HG03025 (cell line): ENCODE measurements around the gene IPCEF1.
"Not testable (repeated sequence)": the region's sequence is repeated elsewhere in the genome, so short reads cannot be mapped to it uniquely, and the experiment has no call there.

Experiments used
- ATAC-seq: cut with Tn5 transposase; IDR thresholded peaks from one replicate; pipeline ENCODE4 v1.9.1; 2021; ENCODE audit warnings: mild to moderate bottlenecking, moderate library complexity; ENCODE audit not compliant: unreplicated experiment, low FRiP score

Gene IPCEF1

DNA sequence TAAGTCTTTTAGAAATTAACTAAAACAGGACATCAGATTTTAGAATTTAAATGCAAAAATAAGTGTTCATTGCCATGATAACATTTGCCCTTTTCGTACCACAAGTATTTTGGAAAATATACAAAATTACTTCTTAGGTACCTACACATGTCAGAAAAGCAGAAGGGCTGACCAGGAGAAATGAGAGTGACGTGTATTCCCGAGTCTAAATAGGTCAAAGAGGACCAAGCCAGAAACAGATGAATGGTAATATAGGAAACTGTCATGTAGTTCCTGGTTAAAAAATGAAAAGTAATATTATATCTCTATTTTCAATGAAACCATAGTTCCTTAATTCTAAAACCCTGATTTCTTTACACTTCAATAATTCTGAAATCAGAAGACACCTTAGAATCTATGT is 126.2 kb downstream of the IPCEF1 start:
- ATAC-seq = no peak

DNA sequence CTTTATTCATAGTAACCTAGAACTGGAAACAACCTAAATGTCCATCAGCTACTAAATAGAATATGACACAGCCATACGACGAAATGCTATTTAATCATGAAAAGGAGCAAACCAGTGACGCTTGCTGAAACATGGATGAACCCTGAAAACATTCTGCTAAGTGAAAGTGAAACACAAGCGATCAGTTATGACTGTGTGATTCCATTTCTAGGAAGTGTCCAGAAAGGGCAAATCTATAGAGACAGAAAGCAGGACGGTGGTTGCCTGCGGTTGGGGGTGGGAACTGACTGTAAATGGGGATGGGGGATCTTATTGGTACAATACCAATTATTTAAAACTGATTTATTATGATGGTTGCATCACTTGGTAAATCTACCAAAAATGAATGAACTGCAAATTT is 126.8 kb downstream of the IPCEF1 start:
- ATAC-seq = no peak

DNA sequence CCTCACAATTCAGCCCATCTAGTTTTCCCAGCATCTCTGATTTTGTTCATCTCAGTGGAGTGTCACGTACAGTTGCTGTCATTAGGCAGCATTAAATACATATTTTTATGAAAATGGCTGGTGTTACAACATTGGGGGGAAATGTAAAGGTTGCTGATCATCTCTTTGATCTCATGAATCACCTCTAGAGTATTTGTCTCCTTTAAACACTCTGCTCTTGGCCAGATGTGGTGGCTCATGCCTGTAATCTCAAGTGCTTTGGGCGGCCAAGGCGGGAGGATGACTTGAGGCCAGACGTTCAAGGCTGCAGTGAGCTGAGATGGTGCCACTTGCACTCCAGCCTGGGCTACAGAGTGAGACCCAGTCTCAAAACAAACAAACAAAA is 128.1 kb downstream of the IPCEF1 start:
- ATAC-seq = no peak

DNA sequence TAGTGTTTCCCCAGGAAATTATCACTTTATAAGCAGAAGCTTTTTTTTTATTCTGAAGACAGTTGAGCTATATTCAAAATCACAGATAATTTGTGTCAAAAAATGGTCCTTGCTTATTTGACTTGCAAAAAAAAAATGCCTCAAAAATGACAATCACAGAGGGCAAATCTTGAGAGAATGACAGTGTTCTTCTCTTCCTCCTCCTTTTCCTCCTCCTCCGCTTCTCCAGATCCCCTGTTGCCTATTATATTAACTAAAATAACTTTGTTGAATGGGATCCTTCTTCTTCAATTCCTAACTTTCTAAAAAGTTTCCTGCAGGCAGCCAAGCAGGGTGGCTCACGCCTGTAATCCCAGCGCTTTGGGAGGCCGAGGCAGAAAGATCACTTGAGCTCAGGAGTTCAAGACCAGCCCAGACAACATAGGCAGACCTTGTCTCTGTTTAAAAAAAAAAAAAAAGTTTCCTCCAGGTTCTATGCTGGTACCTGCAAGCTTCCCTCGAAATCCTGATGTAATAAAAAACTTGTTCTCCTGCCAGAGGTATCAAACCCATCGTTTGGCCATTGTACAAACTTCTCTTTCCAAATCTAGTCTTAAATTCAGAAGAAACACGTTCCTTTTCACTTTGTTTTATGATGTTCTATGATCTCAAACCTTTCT is 128.6 kb downstream of the IPCEF1 start:
- no peak for ATAC-seq

DNA sequence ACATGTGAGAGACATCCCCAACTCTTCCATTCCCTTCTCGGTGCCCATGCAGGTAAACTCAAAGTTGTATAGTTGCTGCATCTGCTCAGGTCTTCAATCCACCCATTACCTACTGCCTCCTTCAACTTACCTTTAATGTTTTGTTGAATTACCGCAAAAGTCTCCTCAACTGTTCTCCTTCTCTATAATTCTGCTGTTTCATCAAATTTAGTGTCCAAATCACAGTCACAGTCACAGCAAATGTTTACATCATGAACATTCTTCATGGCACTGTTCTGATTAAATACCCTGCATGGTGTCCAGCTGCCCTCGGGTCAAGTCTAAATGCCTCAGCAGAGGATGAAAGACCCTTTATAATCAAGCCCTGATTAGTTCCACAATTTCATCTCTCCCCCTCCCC is 130.1 kb downstream of the IPCEF1 start:
- no peak for ATAC-seq

DNA sequence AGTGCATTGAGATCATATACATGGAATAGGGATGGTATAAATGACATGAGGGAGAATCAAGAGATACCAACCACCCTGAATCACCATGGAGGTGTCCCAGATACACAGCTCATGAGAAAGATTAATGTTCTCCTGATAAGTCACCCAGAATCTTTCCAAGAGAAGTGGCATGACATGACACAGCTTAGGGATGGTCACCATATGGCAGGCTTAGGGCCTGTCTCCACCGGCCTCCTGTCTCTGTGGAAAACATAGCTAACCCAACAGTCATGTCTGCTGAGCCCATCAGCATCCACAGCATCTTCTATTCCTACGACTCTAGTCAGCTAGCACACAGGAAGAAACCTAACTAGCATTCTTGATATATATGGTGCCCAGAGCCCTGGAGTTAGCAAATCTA is 133.3 kb downstream of the IPCEF1 start:
- no peak for ATAC-seq

DNA sequence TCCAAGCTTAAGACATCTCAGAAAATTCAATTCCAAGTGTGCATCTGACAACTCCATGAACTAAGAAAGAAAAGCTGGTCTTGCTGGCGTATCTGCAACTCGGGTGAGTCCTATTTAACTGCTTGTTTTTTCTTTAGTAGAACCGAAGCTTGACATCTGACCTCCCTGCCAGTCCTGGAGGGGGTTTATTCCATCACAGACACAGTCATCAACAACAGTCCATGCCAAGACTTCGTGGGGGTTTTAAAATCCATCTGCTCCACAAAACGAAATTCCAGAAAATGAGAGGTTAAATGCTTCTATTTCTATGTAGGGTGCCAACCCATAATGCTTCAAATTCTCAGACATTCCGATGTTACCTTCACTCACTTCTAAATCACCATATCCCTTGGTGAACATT is 133.9 kb downstream of the IPCEF1 start:
- no peak for ATAC-seq

DNA sequence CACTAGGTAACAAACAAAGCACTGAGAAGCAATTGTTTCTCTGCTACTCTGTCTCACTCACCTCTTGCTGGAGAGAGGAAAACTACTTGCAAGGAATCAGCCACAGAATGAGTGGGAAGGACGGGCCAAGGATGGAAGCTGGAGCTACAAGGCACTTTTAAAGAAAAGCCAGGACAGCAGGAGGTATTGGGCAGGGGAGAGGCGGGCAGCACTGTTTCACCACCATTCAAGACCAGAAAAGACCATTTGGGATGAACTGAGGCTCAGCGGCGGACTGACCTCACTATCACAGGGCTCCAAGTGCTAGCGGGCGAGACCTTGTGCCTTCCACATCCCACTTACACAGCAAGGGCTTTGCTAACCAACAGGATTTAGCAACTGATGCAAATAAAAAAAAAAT is 137.4 kb downstream of the IPCEF1 start:
- no peak for ATAC-seq

DNA sequence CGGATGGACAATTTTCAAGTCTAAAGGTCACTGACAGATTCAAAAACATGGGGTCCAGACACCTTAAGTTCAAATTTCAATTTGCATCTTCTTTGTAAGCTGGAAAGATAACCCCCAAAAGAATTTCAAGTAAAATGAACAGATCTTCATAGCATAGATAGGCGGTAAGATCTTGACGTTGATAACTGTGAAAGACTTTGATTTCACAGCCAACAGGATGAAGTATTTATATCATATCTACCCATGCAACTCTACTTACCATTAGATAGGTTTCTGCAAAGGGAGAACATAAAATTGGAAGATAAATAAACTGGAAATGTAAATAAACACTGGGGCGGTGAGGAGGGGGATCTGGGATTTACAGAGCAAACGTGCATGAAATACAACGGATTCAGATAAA is 137.8 kb downstream of the IPCEF1 start:
- no peak for ATAC-seq

DNA sequence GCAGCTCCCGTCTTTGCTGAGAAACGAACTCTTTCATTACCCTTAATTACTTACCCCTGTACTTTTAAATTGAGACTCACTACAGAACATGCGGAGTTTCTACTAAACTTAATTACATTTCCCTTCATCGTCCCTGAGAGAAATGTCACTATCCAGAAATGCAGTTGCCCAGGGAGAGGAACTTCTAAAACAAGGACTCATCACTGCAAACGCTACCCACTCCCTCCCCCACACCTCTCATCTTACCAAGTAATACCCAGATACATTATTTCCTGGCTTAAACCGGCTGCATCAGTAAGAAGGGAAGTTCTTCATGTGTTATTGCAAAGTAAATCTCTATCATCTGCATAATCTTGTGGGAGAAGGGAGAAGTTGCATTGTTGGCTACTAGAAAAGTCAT is 138.3 kb downstream of the IPCEF1 start:
- no peak for ATAC-seq

DNA sequence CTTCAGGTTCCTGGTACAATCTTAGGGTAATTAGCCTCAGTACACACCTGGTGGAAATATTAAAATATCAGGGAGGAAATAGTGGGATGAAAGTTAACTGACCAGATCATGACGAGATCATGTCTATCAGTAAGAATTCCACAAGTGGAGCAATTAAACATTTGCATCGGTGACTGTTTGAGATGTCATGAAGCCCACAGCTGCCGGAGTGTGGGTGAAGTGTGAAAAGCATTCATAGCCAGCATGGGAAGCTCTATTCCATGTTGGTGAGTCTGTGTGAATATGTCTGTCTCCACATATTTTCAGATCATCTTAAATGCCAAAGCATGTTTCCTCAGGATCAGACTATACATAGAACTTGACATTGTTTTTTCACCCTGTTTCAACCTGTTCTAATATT is 142.8 kb downstream of the IPCEF1 start:
- ATAC-seq = no peak

DNA sequence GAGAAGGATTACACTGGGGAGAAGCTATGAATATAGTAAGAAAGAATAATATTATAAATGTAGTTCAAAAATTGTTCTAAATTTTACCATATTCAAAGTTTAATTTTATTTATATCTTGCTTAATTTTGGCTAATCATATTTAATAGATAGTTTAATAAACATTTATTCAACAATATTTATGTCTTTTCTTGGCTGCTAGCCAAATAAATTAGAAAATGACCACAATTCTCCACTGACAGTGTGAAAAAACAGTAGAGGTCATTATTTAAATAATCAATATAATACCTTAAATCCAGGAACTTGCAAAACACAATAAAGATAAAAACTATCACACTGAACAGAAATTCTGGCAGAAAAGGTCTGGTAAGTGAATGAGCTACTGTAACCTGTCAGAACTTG is 145.9 kb downstream of the IPCEF1 start:
- ATAC-seq = no peak

DNA sequence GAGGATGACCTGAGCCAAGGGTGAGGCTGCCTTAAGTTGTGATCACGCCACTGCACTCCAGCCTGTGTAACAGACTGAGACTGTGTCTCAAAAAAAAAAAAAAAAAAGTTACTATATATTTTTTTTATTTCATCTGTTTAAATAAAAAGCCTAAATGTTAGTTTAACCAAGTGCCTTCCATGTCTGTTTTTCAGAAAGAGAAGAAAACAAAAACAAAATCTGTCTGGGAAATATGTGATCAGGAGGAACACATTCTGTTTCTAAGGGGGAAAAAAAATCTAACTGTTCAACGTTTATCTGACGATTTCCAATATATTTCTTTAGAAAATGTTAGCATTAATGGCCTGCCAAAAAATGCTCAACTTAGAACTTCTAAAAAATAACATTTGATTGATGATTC is 147.0 kb downstream of the IPCEF1 start:
- ATAC-seq = no peak

DNA sequence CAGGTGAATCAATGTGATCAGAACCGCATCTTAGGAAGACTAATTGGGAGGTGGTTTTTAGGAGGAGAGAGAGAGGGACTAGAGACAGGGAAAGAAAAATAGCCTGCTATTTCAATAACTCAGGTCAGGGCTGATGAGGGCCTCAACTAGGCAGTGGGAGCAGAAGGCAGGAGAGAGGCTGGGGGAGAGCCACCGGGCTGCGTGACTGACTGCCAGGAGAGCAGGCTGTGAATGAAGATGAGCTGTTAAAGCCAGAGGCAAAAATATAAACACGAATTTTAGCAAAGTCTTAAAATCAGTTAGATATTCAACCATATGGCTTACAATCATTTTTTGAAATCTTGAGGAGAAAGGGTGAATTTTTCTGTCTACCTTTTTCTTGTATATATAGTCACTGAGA is 149.6 kb downstream of the IPCEF1 start:
- ATAC-seq = no peak

DNA sequence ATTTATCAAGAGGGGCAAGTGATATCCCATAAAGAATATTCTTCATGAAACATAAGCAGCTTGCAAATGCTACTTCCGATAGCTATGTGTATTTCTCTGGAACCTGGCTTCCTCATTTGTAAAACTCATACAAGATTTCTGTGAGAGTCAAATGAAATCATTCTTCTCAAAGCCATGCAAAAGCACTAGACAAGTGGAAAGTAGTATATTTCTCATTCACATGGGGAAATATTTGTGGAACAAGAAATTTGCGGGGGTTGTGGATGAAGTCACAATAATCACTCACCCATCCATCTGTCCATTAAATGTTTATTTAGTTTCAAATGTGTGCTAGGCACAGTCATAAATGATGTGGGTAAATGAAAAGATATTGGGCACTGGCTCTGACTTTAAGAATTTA is 150.5 kb downstream of the IPCEF1 start:
- ATAC-seq = no peak

DNA sequence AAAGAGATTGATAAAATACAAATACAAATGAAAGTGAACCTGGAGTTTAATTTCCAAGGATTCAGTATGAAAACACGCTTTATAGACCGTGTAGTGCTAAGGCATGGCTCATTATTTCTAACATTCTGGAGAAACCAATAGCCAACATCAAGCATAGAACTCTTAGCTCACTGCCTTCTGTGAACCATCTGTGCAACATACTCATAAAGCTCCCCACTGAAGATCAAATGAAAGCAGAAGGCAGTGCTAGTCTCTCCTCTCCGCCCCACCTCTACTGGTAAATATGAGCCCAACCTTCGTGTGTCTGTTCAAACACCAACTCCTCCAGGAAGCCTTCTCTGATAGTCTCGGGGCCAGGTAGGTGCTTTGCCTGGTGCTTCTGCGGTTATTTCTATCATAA is 153.6 kb downstream of the IPCEF1 start:
- no peak for ATAC-seq

DNA sequence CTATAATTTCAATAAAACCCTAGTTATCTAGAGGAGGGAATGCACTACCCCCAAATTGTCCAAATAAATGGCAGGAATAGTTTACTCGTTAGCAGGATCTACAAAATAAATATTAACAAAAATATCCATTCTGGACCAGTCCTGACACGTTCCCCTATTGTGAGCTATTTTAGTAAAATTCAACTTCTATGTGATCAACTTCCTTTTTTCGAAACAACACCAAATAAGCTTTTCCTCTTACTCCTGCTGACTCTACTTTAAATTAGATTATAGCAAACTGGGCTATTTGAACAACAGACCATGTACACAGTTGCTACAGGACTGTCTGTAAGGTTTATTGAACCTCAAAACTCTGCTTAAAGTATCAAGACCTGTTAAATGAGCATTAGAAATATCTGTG is 154.3 kb downstream of the IPCEF1 start:
- no peak for ATAC-seq

DNA sequence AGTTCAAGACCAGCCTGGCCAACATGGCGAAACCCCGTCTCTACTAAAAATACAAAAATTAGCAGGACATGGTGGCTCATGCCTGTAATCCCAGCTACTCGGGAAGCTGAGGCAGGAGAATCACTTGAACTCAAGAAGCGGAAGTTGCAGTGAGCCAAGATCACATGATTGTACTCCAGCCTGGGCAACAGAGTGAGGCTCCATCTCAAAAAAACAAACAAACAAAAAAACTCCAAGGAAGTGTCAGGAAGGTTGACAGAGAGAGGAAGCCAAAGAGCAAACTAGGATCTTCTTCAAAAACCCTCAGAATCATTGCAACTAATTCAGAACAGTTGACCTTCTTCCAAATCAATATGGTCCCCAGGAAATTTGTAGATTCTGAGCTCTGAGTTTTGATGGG is 154.9 kb downstream of the IPCEF1 start:
- ATAC-seq = not testable (repeated sequence)

DNA sequence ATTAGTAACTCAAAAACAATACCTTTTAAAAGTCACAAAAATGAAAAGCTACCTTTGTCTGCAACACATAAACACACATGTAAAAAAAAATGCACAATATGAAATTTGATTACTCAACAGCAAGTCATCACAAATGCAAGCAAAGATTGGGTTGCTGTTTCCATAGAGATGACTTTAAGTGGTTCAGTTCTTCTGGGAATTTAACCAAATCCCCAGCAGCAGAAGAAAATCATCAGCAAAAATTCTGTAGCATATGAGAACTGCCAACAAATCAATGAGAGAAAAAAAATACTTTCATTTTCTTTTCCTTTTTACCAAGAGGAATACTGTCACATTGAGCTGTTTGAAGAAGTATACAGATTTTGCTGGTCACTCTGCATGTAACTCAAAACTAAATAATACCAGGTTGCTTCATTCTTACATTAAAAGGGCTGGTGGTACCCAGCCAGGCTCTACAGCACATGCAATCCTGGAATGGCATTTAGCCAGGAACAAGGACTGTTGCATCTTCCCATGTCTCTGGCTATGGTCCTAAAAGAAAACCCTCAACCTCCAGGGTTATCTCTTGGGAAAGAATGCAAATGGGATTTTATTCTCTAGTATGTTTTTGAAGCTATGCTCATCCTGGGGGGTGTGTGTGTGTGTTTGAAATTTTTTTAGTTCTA is 159.3 kb downstream of the IPCEF1 start:
- no peak for ATAC-seq

DNA sequence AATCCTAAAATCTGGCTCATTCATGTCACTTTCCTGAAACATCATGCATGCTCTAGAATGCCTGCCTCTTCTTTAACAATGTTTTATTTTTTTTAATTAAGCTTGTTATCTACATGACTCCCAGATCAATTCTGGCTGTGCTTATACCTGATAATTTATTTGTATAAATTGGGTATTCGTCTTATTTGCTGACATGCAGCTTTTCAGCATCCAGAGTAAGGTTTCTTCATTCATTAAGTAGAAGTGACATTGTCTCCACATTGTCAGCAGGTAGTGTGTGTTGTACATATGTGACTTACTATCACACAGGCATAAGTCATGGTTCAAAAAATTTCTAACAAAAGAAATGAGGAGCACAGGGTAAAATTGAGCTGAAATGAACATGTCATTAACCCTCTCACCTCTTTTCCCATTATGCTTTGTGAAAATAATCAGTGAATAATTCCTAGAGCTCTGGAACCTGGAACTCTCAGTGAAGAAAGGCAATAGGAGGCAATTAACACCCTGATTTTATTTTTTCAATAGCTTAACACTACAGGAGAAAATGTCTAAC is 160.2 kb downstream of the IPCEF1 start:
- ATAC-seq = no peak

DNA sequence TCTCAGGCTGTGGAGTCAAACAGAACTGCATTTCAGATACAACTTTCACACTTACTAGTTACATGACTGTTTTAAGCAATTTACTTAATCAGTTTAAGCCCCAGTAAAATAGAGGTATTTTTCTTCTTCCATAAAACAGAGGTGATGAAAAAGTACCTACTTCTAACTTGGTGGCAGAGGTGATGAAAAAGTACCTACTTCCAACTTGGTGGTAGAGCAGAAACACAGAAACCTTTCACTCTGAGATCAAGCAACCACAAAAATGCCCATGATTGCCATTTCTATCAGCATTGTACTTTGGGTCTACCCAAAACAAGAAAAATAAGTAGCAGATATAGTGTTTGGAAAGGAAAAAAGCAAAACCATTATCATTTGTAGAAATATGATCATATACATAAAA is 168.9 kb downstream of the IPCEF1 start:
- no peak for ATAC-seq

DNA sequence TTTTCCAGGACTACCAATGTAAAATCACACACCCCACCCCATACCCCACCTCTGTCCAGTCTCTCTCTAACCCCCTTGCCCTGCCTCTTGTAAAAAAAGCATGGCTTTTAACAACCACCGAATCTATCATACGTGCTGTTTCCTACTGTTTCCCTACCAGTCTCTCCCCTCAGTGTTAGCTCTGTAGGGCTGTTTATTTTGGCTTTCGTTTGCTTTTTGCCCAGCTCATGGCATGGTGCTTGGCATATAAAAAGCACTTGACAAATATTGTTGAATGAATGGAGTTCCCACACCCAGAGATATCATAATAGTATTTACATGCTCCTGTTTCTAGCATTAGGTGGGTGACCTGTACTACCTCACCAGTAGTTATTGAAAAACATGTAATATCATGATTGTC is 169.4 kb downstream of the IPCEF1 start:
- no peak for ATAC-seq
